Erythroblast (primary cell): ENCODE measurements around the gene CFAP54.

Experiments
- GATA1 ChIP-seq: IDR thresholded peaks from 2 replicates; pipeline ENCODE4 v1.6.1; 2011; ENCODE audit warnings: low read depth, mild to moderate bottlenecking, control low read depth, low read length, moderate library complexity
- POLR2A ChIP-seq: IDR thresholded peaks from 2 replicates; pipeline ENCODE4 v1.6.1; 2011; ENCODE audit warnings: mild to moderate bottlenecking, low read length

- TF ChIP-seq POLR2A (no peak), GATA1 (no peak)
Observed at GRCh38 chr12:96471368-96472050, 17.9 kb upstream of the CFAP54 start.
